HCT116 (cell line): ENCODE measurements around the gene PRKCA. TPM values are rescaled to one million over a fixed set of nuclear protein-coding genes. Genes with fewer than 3 reads are reported as not detected.

ENCODE experiments used
- ATAC-seq: fragments of 200-7000 bp; cut with Tn5 transposase; 2 replicates; pipeline ENCODE4 v1.9.1; 2020; ENCODE audit warnings: mild to moderate bottlenecking, moderate library complexity
- BruUV-seq: library from RNA; stranded (reverse); fragments of 400-500 nt; replicated peaks from 2 replicates; lab custom pipeline; 2021; lab: Mats Ljungman, UMichigan
- CTCF ChIA-PET: fragments of 300-600 bp; sonication (Branson Sonifier 250); formaldehyde crosslinking; loops from one replicate; lab custom pipeline; 2021; ENCODE audit warnings: antibody characterized with exemption; lab: Charles Lee
- POLR2A ChIA-PET: fragments of 300-600, 350-600 bp; sonication (Branson Sonifier 250); formaldehyde crosslinking; loops from one replicate; lab custom pipeline; 2021; ENCODE audit warnings: antibody characterized with exemption; lab: Charles Lee
- RAD21 ChIA-PET, 2 experiments: fragments of 300-600 bp; sonication (Branson Sonifier 250); formaldehyde crosslinking; loops; one replicate each; lab custom pipeline; 2023; ENCODE audit warnings: low total read pairs in 2 of 2; ENCODE audit not compliant: uncharacterized antibody in 2 of 2, unreplicated experiment in 2 of 2, low non-redundant PET in 1 of 2; lab: Charles Lee
- DNase-seq: peaks from one replicate; pipeline ENCODE4 v3.0.0-alpha.2; 2010; ENCODE audit warnings: low read depth, low spot score
- H2AFZ ChIP-seq: fragments of 200-600 bp; shearing (Covaris generic), sonication (generic); 2 replicates; pipeline ENCODE4 v1.6.1; 2017; ENCODE audit warnings: low read depth, mixed run types, mixed read lengths, antibody characterized with exemption, low read length; ENCODE audit not compliant: poor library complexity, severe bottlenecking
- H3K27ac ChIP-seq: 2 replicates; pipeline ENCODE4 v1.5.1; 2012; ENCODE audit warnings: low read depth, low read length
- H3K27me3 ChIP-seq: fragments of 200-600 bp; sonication (generic); 2 replicates; pipeline ENCODE4 v1.6.1; 2016; ENCODE audit warnings: mixed run types, low read length, mixed read lengths; ENCODE audit not compliant: insufficient read depth
- H3K36me3 ChIP-seq, 2 experiments: fragments of 200-500 bp in 1 of 2; fragments of 200-600 bp in 1 of 2; sonication (Bioruptor generic) in 1 of 2; sonication (generic) in 1 of 2; 2 replicates each; pipeline versions ENCODE4 v1.5.1 to v1.6.1; 2014 to 2016; ENCODE audit warnings: low read length in 2 of 2, inconsistent platforms in 1 of 2, mixed read lengths in 1 of 2, mixed run types in 1 of 2; ENCODE audit not compliant: insufficient read depth in 2 of 2, control insufficient read depth in 1 of 2
- H3K4me1 ChIP-seq, 2 experiments: fragments of 200-600 bp in 1 of 2; sonication (generic) in 1 of 2; 2 replicates each; pipeline versions ENCODE4 v1.5.1 to v1.6.1; 2012 to 2017; ENCODE audit warnings: low read length in 2 of 2, inconsistent platforms in 1 of 2, mild to moderate bottlenecking in 1 of 2, mixed read lengths in 1 of 2, mixed run types in 1 of 2, moderate library complexity in 1 of 2; ENCODE audit not compliant: insufficient read depth in 2 of 2, control insufficient read depth in 1 of 2
- H3K4me2 ChIP-seq: fragments of 200-600 bp; sonication (generic); 2 replicates; pipeline ENCODE4 v1.6.1; 2017; ENCODE audit warnings: mixed run types, low read length, mixed read lengths
- H3K4me3 ChIP-seq, 2 experiments: fragments of 200-600 bp in 1 of 2; sonication (generic) in 1 of 2; replicated peaks in 1 of 2; 2 replicates each; pipeline ENCODE4 v1.5.1; 2011 to 2016; ENCODE audit warnings: low read length in 2 of 2, control low read depth in 1 of 2, low read depth in 1 of 2, mild to moderate bottlenecking in 1 of 2, mixed read lengths in 1 of 2, mixed run types in 1 of 2
- H3K79me2 ChIP-seq: fragments of 200-600 bp; sonication (generic); 2 replicates; pipeline ENCODE4 v1.6.1; 2017; ENCODE audit warnings: mild to moderate bottlenecking, mixed run types, low read length, moderate library complexity, mixed read lengths; ENCODE audit not compliant: insufficient read depth
- H3K9ac ChIP-seq: fragments of 200-600 bp; sonication (generic); 2 replicates; pipeline ENCODE4 v1.6.1; 2016; ENCODE audit warnings: low read length, mixed read lengths
- H3K9me2 ChIP-seq: fragments of 200-600 bp; sonication (generic), shearing (Covaris generic); 2 replicates; pipeline ENCODE4 v1.6.1; 2017; ENCODE audit warnings: mixed run types, mild to moderate bottlenecking, moderate library complexity; ENCODE audit not compliant: insufficient read depth
- H3K9me3 ChIP-seq, 2 experiments: fragments of 200-500 bp in 1 of 2; fragments of 200-600 bp in 1 of 2; sonication (Bioruptor generic) in 1 of 2; sonication (generic) in 1 of 2; 2 replicates each; pipeline ENCODE4 v1.6.1; 2014 to 2017; ENCODE audit warnings: low read length in 2 of 2, mixed read lengths in 2 of 2, inconsistent platforms in 1 of 2, low read depth in 1 of 2, mild to moderate bottlenecking in 1 of 2, mixed run types in 1 of 2, moderate library complexity in 1 of 2; ENCODE audit not compliant: control insufficient read depth in 1 of 2, insufficient read depth in 1 of 2
- H4K20me1 ChIP-seq: fragments of 200-600 bp; sonication (generic), shearing (Covaris generic); 2 replicates; pipeline ENCODE4 v1.6.1; 2017; ENCODE audit warnings: mixed run types, mild to moderate bottlenecking, moderate library complexity; ENCODE audit not compliant: insufficient read depth
- ATF3 ChIP-seq: IDR thresholded peaks from 2 replicates; pipeline ENCODE4 v1.6.1; 2012
- CBX3 ChIP-seq: IDR thresholded peaks from 2 replicates; pipeline ENCODE4 v1.6.1; 2012; ENCODE audit warnings: low read depth
- ELF1 ChIP-seq: IDR thresholded peaks from 2 replicates; pipeline ENCODE4 v1.6.1; 2012; ENCODE audit warnings: low read depth, borderline replicate concordance
- EZH2 ChIP-seq: fragments of 200-600 bp; sonication (generic); IDR thresholded peaks from 2 replicates; pipeline ENCODE4 v1.6.1; 2017; ENCODE audit warnings: antibody characterized with exemption, mixed run types
- EZH2phosphoT487 ChIP-seq: fragments of 200-600 bp; IDR thresholded peaks from 2 replicates; pipeline ENCODE4 v1.6.1; 2018; ENCODE audit warnings: antibody characterized with exemption, borderline replicate concordance
- FOSL1 ChIP-seq: IDR thresholded peaks from 2 replicates; pipeline ENCODE4 v1.6.1; 2012; ENCODE audit warnings: low read depth
- RAD21 ChIP-seq: IDR thresholded peaks from 2 replicates; pipeline ENCODE4 v1.6.1; 2012; ENCODE audit warnings: low read depth, mild to moderate bottlenecking
- SIN3A ChIP-seq: IDR thresholded peaks from 2 replicates; pipeline ENCODE4 v1.6.1; 2012; ENCODE audit warnings: low read depth
- SP1 ChIP-seq: IDR thresholded peaks from 2 replicates; pipeline ENCODE4 v1.6.1; 2012; ENCODE audit warnings: low read depth
- TCF7L2 ChIP-seq: IDR thresholded peaks from 2 replicates; pipeline ENCODE4 v1.7.0; 2011; ENCODE audit warnings: borderline replicate concordance, inconsistent platforms; ENCODE audit not compliant: insufficient read depth, insufficient read length; ENCODE audit errors: extremely low read depth
- intact Hi-C: fragments of 100-400 bp; cut with micrococcal nuclease; formaldehyde crosslinking; loops from 2 replicates; pipeline ENCODE4 v1.10.0; 2022
- total RNA-seq: library from RNA; stranded (reverse); gene quantifications from one replicate; pipeline ENCODE4 v1.2.1, GENCODE V29; 2021; ENCODE audit not compliant: unreplicated experiment

The PRKCA gene
- total RNA-seq, 1 experiment from 2014 or later, result 18.8 TPM

GRCh38 chr17:66460558-66460957 is 158.1 kb downstream of the PRKCA start:
- H3K36me3 ChIP-seq, result no peaks in the 10 kb centered on the region
- no peaks in the 10 kb centered on the region for H3K9me2 ChIP-seq
- no peak overlapping the region for H2AFZ ChIP-seq
- no peak for ATAC-seq
- no peaks in the 10 kb centered on the region for H3K27me3 ChIP-seq
- H3K9ac ChIP-seq, result no peak overlapping the region
- no peak for DNase-seq
- ChIA-PET RAD21 (no interaction called here), CTCF (interaction anchor here (1.5 kb wide), 1 partner anchor 206 kb away, joined by 4 read pairs; no protein-coding TSS in a partner anchor), POLR2A (no interaction called here)
- no peak overlapping the region for H3K27ac ChIP-seq
- H3K4me2 ChIP-seq, result peak overlapping the region; percentile 68; the same call in 1 of the 2 replicates
- H3K79me2 ChIP-seq, result no peaks in the 10 kb centered on the region
- H3K4me1 ChIP-seq, result peaks cover 21 to 29% of the 10 kb centered on the region in 2 experiments
- no TSS peak for BruUV-seq
- H3K4me3 ChIP-seq, result no peak overlapping the region
- no peak for TF ChIP-seq EZH2
- H4K20me1 ChIP-seq, result no peaks in the 10 kb centered on the region
- intact Hi-C loops, result no loop called here
- no peaks in the 10 kb centered on the region; a peak in 1 of 4 replicates for H3K9me3 ChIP-seq

- BruUV-seq, result no TSS peak
These were observed 159.1 kb downstream of the PRKCA start for GRCh38 chr17:66461343-66461995.

More at GRCh38 chr17:66461343-66461995, 159.1 kb downstream of the PRKCA start:
- no peaks in the 10 kb centered on the region; a peak in 1 of 4 replicates for H3K9me3 ChIP-seq
- no peak overlapping the region for H3K4me3 ChIP-seq
- H3K9ac ChIP-seq, result no peak overlapping the region
- TF ChIP-seq SP1 (no peak), EZH2phosphoT487 (no peak), RAD21 (no peak), CBX3 (no peak), FOSL1 (no peak), EZH2 (no peak), ATF3 (no peak), TCF7L2 (no peak), SIN3A (no peak), ELF1 (no peak)
- ChIA-PET CTCF (interaction anchor here (0.6 kb wide), 1 partner anchor 1317 kb away, joined by 3 read pairs; no protein-coding TSS in a partner anchor), RAD21 (no interaction called here), POLR2A (no interaction called here)
- H3K4me2 ChIP-seq, result no peak overlapping the region
- no peak overlapping the region for H3K27ac ChIP-seq
- intact Hi-C loops, result no loop called here
- no peaks in the 10 kb centered on the region for H3K27me3 ChIP-seq
- H2AFZ ChIP-seq, result no peak overlapping the region
- DNase-seq (no peak), ATAC-seq (no peak)
- H3K36me3 ChIP-seq, result no peaks in the 10 kb centered on the region
- no peaks in the 10 kb centered on the region for H3K9me2 ChIP-seq
- H3K79me2 ChIP-seq, result no peaks in the 10 kb centered on the region
- H4K20me1 ChIP-seq, result no peaks in the 10 kb centered on the region
- H3K4me1 ChIP-seq, result peaks cover 28 to 39% of the 10 kb centered on the region in 2 experiments
